ENCODE results near the gene VAMP2.

DNA sequence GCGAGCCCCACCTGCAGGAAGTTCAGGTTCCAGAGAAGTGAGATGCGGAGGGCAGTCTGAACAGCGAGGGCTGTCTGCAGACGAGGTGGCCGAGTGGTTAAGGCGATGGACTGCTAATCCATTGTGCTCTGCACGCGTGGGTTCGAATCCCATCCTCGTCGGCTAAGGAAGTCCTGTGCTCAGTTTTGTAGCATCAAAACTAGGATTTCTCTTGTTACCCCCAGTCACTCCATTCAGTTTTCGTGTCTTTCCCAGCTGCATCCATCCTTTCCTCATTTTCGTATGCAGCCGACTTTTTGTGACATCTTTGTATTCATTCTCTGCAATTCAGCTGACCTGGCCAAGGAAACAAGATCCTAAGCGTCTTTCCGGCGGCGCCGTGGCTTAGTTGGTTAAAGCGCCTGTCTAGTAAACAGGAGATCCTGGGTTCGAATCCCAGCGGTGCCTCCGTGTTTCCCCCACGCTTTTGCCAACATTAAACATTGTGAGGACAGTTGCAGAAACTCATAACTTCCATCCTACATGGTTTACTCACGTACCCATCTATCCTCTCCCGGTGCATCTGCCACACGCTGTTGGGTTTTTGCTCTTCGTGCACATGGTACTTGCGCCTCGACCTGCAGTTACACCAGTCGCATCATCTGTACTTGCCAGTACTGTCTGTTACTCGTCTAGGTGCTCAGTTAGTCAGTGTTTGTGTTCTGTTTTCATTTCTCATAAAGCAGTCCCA is 24.2 kb upstream of the VAMP2 start:
- TF ChIP-seq, protein P1, sequence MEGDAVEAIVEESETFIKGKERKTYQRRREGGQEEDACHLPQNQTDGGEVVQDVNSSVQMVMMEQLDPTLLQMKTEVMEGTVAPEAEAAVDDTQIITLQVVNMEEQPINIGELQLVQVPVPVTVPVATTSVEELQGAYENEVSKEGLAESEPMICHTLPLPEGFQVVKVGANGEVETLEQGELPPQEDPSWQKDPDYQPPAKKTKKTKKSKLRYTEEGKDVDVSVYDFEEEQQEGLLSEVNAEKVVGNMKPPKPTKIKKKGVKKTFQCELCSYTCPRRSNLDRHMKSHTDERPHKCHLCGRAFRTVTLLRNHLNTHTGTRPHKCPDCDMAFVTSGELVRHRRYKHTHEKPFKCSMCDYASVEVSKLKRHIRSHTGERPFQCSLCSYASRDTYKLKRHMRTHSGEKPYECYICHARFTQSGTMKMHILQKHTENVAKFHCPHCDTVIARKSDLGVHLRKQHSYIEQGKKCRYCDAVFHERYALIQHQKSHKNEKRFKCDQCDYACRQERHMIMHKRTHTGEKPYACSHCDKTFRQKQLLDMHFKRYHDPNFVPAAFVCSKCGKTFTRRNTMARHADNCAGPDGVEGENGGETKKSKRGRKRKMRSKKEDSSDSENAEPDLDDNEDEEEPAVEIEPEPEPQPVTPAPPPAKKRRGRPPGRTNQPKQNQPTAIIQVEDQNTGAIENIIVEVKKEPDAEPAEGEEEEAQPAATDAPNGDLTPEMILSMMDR (IDR thresholded peaks at IDR 0.05; ENCODE audit: low read depth, low read length, missing input control) = no peak
- no peak for TF ChIP-seq HNF4A (conservative IDR thresholded peaks at IDR 0.05)
- TF ChIP-seq, protein P2, sequence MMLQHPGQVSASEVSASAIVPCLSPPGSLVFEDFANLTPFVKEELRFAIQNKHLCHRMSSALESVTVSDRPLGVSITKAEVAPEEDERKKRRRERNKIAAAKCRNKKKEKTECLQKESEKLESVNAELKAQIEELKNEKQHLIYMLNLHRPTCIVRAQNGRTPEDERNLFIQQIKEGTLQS (IDR thresholded peaks at IDR 0.05) = peak; percentile 97
- peak; percentile 46 to 70 for TF ChIP-seq GABPA (IDR thresholded peaks at IDR 0.05 in 1 of 2, conservative IDR thresholded peaks at IDR 0.05 in 1 of 2)
- TF ChIP-seq, protein P3, sequence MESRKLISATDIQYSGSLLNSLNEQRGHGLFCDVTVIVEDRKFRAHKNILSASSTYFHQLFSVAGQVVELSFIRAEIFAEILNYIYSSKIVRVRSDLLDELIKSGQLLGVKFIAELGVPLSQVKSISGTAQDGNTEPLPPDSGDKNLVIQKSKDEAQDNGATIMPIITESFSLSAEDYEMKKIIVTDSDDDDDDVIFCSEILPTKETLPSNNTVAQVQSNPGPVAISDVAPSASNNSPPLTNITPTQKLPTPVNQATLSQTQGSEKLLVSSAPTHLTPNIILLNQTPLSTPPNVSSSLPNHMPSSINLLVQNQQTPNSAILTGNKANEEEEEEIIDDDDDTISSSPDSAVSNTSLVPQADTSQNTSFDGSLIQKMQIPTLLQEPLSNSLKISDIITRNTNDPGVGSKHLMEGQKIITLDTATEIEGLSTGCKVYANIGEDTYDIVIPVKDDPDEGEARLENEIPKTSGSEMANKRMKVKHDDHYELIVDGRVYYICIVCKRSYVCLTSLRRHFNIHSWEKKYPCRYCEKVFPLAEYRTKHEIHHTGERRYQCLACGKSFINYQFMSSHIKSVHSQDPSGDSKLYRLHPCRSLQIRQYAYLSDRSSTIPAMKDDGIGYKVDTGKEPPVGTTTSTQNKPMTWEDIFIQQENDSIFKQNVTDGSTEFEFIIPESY (IDR thresholded peaks at IDR 0.05) = peak; percentile 10
- TF ChIP-seq SP1 (IDR thresholded peaks at IDR 0.05) = no peak
- TF ChIP-seq, protein P4, sequence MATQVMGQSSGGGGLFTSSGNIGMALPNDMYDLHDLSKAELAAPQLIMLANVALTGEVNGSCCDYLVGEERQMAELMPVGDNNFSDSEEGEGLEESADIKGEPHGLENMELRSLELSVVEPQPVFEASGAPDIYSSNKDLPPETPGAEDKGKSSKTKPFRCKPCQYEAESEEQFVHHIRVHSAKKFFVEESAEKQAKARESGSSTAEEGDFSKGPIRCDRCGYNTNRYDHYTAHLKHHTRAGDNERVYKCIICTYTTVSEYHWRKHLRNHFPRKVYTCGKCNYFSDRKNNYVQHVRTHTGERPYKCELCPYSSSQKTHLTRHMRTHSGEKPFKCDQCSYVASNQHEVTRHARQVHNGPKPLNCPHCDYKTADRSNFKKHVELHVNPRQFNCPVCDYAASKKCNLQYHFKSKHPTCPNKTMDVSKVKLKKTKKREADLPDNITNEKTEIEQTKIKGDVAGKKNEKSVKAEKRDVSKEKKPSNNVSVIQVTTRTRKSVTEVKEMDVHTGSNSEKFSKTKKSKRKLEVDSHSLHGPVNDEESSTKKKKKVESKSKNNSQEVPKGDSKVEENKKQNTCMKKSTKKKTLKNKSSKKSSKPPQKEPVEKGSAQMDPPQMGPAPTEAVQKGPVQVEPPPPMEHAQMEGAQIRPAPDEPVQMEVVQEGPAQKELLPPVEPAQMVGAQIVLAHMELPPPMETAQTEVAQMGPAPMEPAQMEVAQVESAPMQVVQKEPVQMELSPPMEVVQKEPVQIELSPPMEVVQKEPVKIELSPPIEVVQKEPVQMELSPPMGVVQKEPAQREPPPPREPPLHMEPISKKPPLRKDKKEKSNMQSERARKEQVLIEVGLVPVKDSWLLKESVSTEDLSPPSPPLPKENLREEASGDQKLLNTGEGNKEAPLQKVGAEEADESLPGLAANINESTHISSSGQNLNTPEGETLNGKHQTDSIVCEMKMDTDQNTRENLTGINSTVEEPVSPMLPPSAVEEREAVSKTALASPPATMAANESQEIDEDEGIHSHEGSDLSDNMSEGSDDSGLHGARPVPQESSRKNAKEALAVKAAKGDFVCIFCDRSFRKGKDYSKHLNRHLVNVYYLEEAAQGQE (IDR thresholded peaks at IDR 0.05) = peak; percentile 44
- peak in 1 of 2 donors; percentile 7 for TF ChIP-seq JUND (IDR thresholded peaks at IDR 0.05)
- TF ChIP-seq FOXA2 (IDR thresholded peaks at IDR 0.05) = peak; percentile 5
- no peak for TF ChIP-seq FOXA1 (IDR thresholded peaks at IDR 0.05)
- TF ChIP-seq, protein P5, sequence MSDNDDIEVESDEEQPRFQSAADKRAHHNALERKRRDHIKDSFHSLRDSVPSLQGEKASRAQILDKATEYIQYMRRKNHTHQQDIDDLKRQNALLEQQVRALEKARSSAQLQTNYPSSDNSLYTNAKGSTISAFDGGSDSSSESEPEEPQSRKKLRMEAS (IDR thresholded peaks at IDR 0.05) = peak; percentile 2
- peak in 1 of 2 donors; percentile 31 for TF ChIP-seq RXRA (IDR thresholded peaks at IDR 0.05)
- TF ChIP-seq YY1 (IDR thresholded peaks at IDR 0.05) = no peak
- TF ChIP-seq RAD21 (IDR thresholded peaks at IDR 0.05) = peak in 1 of 2 donors; percentile 31
